ENCODE results near the gene METTL27. TPM values are rescaled to one million over a fixed set of nuclear protein-coding genes. Genes with fewer than 3 reads are reported as not detected.

The METTL27 gene
- total and polyA plus RNA-seq, 9 of the 15 experiments (the other 6 are each of a cell fraction or from before 2014, with no cell fraction given): 0.08 to 0.82 (median 0.33) TPM; not detected in 4

GRCh38 chr7:73885975-73886798 is 43.9 kb upstream of the METTL27 start (continued):
- TF ChIP-seq IFI16 (CRISPR knock-in tag; IDR thresholded peaks at IDR 0.05): 0 out of 2 replicates have a peak, but pooled peaks have one; percentile 15
- TF ChIP-seq ZNF445 (CRISPR knock-in tag; IDR thresholded peaks at IDR 0.05; ENCODE audit: low read depth): peak; percentile 85; the same call in 1 of the 2 replicates
- TF ChIP-seq SMAD4 (CRISPR knock-in tag; conservative IDR thresholded peaks at IDR 0.05): peak; percentile 100
- TF ChIP-seq ZNF76 (CRISPR knock-in tag; IDR thresholded peaks at IDR 0.05; ENCODE audit: borderline replicate concordance): peak; percentile 88; the same call in 1 of the 2 replicates
- peak; percentile 79 for TF ChIP-seq CREM (IDR thresholded peaks at IDR 0.05; ENCODE audit: low read depth)
- TF ChIP-seq ZFP30 (CRISPR knock-in tag; IDR thresholded peaks at IDR 0.05; ENCODE audit: borderline replicate concordance): no peak
- TF ChIP-seq CAMTA2 (CRISPR knock-in tag; conservative IDR thresholded peaks at IDR 0.05): no peak
- TF ChIP-seq NKRF (IDR thresholded peaks at IDR 0.05; ENCODE audit: borderline replicate concordance): no peak
- TF ChIP-seq ZNF57 (CRISPR knock-in tag; IDR thresholded peaks at IDR 0.05): no peak
- TF ChIP-seq TBL1XR1 (IDR thresholded peaks at IDR 0.05; ENCODE audit: low read length in 2 of 2): peak; percentile 99 to 100
- TF ChIP-seq E2F3 (CRISPR knock-in tag; IDR thresholded peaks at IDR 0.05): no peak
- peak; percentile 95; the same call in 1 of the 2 replicates for TF ChIP-seq ERF (CRISPR knock-in tag; IDR thresholded peaks at IDR 0.05)
- TF ChIP-seq ZFP91 (CRISPR knock-in tag; IDR thresholded peaks at IDR 0.05): no peak
- peak; percentile 100 for TF ChIP-seq CHAMP1 (IDR thresholded peaks at IDR 0.05)
- TF ChIP-seq PREB (CRISPR knock-in tag; IDR thresholded peaks at IDR 0.05): no peak
- peak; percentile 97 for TF ChIP-seq HBP1 (CRISPR knock-in tag; IDR thresholded peaks at IDR 0.05)
- peak; percentile 91 for TF ChIP-seq BHLHE40 (IDR thresholded peaks at IDR 0.05; ENCODE audit: low read length)
- no peak for TF ChIP-seq MCM7 (IDR thresholded peaks at IDR 0.05)
